Endothelial cell (in vitro differentiated cells): ENCODE measurements around the gene BAZ2B. TPM values are rescaled to one million over a fixed set of nuclear protein-coding genes. Genes with fewer than 3 reads are reported as not detected.

Experiments
- DNase-seq: peaks from one replicate; pipeline ENCODE4 v3.0.0; 2021; ENCODE audit warnings: low spot score
- H3K27ac Mint-ChIP-seq: one replicate; pipeline ENCODE4 v1.8.0; 2021; ENCODE audit warnings: mixed read lengths, inconsistent platforms; ENCODE audit not compliant: unreplicated experiment
- H3K27me3 Mint-ChIP-seq: one replicate; pipeline ENCODE4 v1.8.0; 2021; ENCODE audit warnings: mild to moderate bottlenecking, moderate library complexity, mixed read lengths, inconsistent platforms; ENCODE audit not compliant: unreplicated experiment
- H3K36me3 Mint-ChIP-seq: one replicate; pipeline ENCODE4 v1.8.0; 2021; ENCODE audit warnings: mild to moderate bottlenecking, low read depth, mixed read lengths, inconsistent platforms; ENCODE audit not compliant: unreplicated experiment
- H3K4me1 Mint-ChIP-seq: one replicate; pipeline ENCODE4 v1.8.0; 2021; ENCODE audit warnings: mild to moderate bottlenecking, mixed read lengths, inconsistent platforms; ENCODE audit not compliant: unreplicated experiment
- H3K4me3 Mint-ChIP-seq: one replicate; pipeline ENCODE4 v1.8.0; 2021; ENCODE audit warnings: mild to moderate bottlenecking, mixed read lengths, inconsistent platforms; ENCODE audit not compliant: unreplicated experiment
- H3K9me3 Mint-ChIP-seq: one replicate; pipeline ENCODE4 v1.8.0; 2021; ENCODE audit warnings: mixed read lengths, inconsistent platforms; ENCODE audit not compliant: unreplicated experiment
- long read RNA-seq: library from polyadenylated mRNA; unstranded; transcript quantifications from one replicate; pipeline ENCODE4 v2.0.0, GENCODE V29; 2020; ENCODE audit not compliant: unreplicated experiment
- total RNA-seq: library from RNA; stranded (reverse); fragmentation: NEBNext Ultra II Directional; extraction: Animal tissue kit (Norgen Biotek cat#: 25700); gene quantifications from one replicate; pipeline ENCODE4 v1.2.1, GENCODE V29; 2021; ENCODE audit not compliant: unreplicated experiment
- TF ChIP-seq, protein P1 (sequence below): fragments of 200-600 bp; sonication (generic); IDR thresholded peaks from one replicate; pipeline ENCODE4 v1.5.0; 2021; ENCODE audit warnings: antibody characterized with exemption; ENCODE audit not compliant: unreplicated experiment

Gene BAZ2B, protein sequence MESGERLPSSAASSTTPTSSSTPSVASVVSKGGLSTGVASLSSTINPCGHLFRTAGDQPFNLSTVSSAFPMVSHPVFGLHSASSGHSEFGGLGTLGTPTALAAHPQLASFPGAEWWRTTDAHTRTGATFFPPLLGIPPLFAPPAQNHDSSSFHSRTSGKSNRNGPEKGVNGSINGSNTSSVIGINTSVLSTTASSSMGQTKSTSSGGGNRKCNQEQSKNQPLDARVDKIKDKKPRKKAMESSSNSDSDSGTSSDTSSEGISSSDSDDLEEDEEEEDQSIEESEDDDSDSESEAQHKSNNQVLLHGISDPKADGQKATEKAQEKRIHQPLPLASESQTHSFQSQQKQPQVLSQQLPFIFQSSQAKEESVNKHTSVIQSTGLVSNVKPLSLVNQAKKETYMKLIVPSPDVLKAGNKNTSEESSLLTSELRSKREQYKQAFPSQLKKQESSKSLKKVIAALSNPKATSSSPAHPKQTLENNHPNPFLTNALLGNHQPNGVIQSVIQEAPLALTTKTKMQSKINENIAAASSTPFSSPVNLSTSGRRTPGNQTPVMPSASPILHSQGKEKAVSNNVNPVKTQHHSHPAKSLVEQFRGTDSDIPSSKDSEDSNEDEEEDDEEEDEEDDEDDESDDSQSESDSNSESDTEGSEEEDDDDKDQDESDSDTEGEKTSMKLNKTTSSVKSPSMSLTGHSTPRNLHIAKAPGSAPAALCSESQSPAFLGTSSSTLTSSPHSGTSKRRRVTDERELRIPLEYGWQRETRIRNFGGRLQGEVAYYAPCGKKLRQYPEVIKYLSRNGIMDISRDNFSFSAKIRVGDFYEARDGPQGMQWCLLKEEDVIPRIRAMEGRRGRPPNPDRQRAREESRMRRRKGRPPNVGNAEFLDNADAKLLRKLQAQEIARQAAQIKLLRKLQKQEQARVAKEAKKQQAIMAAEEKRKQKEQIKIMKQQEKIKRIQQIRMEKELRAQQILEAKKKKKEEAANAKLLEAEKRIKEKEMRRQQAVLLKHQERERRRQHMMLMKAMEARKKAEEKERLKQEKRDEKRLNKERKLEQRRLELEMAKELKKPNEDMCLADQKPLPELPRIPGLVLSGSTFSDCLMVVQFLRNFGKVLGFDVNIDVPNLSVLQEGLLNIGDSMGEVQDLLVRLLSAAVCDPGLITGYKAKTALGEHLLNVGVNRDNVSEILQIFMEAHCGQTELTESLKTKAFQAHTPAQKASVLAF (N-terminal part only)
- total RNA-seq, result 100 TPM
- long read RNA-seq, partial matches to known transcripts, result 7 of 14 reads
- long read RNA-seq, other reads (novel, unspliced or antisense), result 7 of 14 reads

DNA sequence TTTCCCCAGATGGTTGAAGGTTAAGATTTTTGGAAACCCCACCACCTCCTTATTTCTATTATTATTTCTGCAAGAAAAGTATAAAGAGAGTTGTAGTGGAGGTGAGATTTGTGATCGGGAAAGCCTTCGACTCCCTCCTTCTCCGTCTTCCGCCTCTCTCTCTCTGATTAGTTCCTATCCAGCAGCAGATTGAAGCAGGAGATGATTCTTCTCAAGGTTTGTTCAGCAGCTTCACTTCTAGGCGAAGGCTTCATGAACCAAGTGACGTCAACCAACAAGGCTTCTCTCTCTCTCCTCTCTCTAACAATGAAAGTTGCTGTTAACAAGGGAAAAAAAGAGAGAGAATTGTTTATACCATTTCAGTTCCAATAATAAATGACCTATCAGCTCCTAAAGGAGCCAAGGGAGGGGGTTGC lies at the start of gene BAZ2B:
Gene BAZ2B, minus strand, starts transcription at position 263 of the 416 bp plus-strand sequence. CDS start 137,829 bp downstream, outside the sequence.
- H3K4me3 Mint-ChIP-seq, result peak within 1 kb of the TSS; percentile 100
- DNase-seq, result peak; percentile 38
- peaks cover 15% of the 10 kb centered on the region for H3K27me3 Mint-ChIP-seq
- TF ChIP-seq, protein P1, sequence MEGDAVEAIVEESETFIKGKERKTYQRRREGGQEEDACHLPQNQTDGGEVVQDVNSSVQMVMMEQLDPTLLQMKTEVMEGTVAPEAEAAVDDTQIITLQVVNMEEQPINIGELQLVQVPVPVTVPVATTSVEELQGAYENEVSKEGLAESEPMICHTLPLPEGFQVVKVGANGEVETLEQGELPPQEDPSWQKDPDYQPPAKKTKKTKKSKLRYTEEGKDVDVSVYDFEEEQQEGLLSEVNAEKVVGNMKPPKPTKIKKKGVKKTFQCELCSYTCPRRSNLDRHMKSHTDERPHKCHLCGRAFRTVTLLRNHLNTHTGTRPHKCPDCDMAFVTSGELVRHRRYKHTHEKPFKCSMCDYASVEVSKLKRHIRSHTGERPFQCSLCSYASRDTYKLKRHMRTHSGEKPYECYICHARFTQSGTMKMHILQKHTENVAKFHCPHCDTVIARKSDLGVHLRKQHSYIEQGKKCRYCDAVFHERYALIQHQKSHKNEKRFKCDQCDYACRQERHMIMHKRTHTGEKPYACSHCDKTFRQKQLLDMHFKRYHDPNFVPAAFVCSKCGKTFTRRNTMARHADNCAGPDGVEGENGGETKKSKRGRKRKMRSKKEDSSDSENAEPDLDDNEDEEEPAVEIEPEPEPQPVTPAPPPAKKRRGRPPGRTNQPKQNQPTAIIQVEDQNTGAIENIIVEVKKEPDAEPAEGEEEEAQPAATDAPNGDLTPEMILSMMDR, result no peak
- H3K4me1 Mint-ChIP-seq, result peaks cover 27% of the 10 kb centered on the region
- no peaks in the 10 kb centered on the region for H3K9me3 Mint-ChIP-seq
- peaks cover 9% of the 10 kb centered on the region for H3K36me3 Mint-ChIP-seq
- H3K27ac Mint-ChIP-seq, result peak within 1 kb of the TSS; percentile 100

GRCh38 chr2:159661286-159661685 lies 44.9 kb upstream of the BAZ2B start:
- H3K27me3 Mint-ChIP-seq, result no peaks in the 10 kb centered on the region
- no peaks in the 10 kb centered on the region for H3K9me3 Mint-ChIP-seq
- H3K36me3 Mint-ChIP-seq, result no peaks in the 10 kb centered on the region
- no peak overlapping the region for H3K4me3 Mint-ChIP-seq
- no peaks in the 10 kb centered on the region for H3K4me1 Mint-ChIP-seq
- no peak overlapping the region for H3K27ac Mint-ChIP-seq
- TF ChIP-seq, protein P1, result no peak
- DNase-seq, result no peak

DNA sequence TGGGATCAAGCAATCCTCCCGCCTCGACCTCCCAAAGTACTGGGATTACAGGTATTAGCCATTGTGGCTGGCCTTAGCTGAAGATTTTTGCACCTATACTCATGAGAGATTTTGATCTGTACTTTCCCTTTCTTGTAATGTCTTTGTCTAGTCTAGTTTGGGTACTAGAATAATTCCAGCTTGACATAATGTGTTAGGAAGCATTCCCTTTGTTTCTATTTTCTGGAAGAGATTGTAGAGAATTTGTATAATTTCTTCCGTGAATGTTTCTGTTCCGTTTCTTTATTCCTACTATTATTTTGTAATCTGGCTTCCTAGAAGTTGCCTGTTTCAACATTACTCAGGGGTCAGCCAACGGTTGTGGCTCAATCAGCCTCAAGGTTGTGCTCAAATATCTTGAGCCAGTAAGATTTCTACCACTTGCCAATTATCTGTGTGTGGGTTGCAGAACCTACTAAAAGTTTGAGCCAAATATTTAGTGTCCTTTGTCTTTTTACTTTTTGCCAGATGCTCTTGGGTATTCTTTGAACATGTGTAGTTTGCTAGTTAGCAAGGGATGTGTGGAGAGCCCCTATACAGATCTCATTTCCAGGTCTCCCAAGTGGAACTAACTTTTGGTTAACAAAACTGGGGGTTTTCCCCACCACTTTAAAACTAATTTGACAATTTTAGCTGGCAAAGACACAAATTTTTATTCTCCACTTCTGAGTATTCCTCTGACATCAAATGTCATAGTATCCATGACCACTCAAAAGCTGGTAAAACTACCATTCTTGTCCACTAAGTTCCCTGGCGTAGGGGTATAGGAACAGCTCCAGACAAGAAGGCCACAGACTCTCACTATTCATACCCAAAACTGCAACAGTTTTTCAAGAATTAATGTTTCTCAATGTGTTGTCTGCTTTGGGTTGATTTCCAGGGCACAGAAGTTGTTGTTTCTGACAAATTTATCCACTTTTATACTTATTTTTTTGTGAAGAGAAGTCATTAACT lies 42.8 kb upstream of the BAZ2B start:
- Mint-ChIP-seq H3K4me3 (no peak overlapping the region), H3K36me3 (peaks cover 3% of the 10 kb centered on the region)

GRCh38 chr2:159653962-159654361 lies 37.6 kb upstream of the BAZ2B start:
- TF ChIP-seq, protein P1, result no peak
- Mint-ChIP-seq H3K4me3 (no peak overlapping the region), H3K27ac (no peak overlapping the region), H3K4me1 (no peaks in the 10 kb centered on the region), H3K36me3 (peaks cover 3% of the 10 kb centered on the region), H3K27me3 (no peaks in the 10 kb centered on the region), H3K9me3 (no peaks in the 10 kb centered on the region)
- DNase-seq, result no peak

More for the DNA sequence above, 42.8 kb upstream of the BAZ2B start:
- DNase-seq, result no peak
- no peaks in the 10 kb centered on the region for H3K9me3 Mint-ChIP-seq
- H3K27me3 Mint-ChIP-seq, result no peaks in the 10 kb centered on the region
- H3K27ac Mint-ChIP-seq, result no peak overlapping the region
- TF ChIP-seq, protein P1, result no peak
- no peaks in the 10 kb centered on the region for H3K4me1 Mint-ChIP-seq
